Erythroblast (primary cell): Measurements from ENCODE around the gene GRIN2C.
"Not testable (repeated sequence)": the region's sequence is repeated elsewhere in the genome, so short reads cannot be mapped to it uniquely, and the experiment has no call there.

Experiments
- DNase-seq, 2 experiments: peaks; one replicate each; lab custom pipeline; 2025; lab: John Stamatoyannopoulos, UW
- GATA1 ChIP-seq: IDR thresholded peaks from 2 replicates; pipeline ENCODE4 v1.6.1; 2011; ENCODE audit warnings: low read depth, mild to moderate bottlenecking, control low read depth, low read length, moderate library complexity
- POLR2A ChIP-seq: IDR thresholded peaks from 2 replicates; pipeline ENCODE4 v1.6.1; 2011; ENCODE audit warnings: mild to moderate bottlenecking, low read length

GRIN2C gene

DNA sequence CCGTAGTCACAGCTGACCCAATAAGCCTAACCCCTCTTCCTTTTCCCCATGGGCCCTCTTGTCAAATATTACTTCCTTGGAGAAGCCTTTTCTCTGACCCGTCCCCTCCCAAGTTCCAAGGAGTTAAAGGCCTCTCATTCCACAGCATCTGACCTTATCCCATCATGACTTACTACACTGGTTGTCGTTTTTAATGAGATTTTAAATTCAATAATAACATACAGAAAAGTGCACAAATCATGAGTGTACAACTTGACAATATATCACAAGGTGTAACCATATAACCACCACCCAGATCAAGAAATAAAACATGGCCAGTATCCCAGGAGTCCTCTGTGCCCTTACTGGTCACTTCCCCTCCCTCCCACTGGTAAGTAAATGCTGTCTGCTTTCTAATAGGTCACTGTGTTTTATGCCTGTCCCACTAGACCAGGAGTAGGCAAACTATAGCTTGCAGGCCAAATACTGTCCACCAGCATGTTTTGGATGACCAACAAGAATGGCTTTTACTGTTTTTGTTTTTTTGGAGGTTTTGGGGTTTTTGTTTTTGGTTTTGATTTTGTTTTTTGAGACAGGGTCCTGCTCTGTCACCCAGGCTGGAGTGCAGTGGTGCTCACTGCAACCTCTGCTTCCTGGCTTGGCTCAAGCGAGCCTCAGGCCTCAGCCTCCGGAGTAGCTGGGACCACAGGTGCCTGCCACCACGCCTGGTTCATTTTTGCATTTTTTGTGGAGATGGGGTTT, 14.4 kb upstream of the GRIN2C start:
- DNase-seq: peak; percentile 72 to 76
- TF ChIP-seq GATA1 (no peak), POLR2A (no peak)

DNA sequence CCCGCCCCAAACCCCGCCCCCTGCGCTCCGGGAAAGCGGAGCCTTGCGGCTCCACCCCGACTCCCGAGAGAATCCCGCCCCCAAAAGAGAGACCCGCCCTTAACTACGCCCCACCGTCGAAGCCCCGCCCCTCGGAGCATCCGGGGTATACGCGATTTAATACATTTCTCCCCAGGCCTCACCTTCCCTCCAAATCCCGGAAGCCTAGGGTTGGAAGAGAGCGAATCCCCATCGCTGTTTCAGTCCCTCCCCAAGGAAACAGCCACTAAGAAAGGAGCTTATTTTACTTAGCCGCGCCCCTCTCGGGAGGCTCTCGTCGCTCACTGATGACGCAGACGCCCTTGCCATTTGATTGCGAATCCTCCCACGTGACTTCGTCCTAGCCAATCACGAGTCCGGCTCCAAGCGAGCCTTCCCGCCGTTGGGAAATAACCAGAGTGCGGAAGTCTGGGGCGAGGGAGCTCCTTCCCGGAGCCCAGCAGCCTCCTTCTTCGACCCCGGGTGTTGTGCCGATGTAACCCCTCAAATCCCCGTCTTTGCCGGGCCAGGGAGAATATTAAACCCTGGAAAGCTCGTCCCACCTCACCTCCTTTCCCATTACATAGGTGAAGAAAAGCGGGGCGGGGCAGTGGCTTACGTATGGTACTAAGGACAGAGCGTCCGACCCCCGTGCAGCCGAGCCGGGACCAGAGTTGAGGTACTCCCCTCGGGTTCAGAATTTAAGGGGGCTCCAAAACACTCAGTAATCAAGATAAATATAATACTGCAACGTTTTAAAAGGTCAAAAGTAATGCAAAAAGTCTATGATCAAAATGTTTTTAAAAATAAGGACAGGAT, 13.6 kb upstream of the GRIN2C start:
- TF ChIP-seq POLR2A (peak; percentile 98), GATA1 (no peak)
- peak; percentile 100 for DNase-seq

DNA sequence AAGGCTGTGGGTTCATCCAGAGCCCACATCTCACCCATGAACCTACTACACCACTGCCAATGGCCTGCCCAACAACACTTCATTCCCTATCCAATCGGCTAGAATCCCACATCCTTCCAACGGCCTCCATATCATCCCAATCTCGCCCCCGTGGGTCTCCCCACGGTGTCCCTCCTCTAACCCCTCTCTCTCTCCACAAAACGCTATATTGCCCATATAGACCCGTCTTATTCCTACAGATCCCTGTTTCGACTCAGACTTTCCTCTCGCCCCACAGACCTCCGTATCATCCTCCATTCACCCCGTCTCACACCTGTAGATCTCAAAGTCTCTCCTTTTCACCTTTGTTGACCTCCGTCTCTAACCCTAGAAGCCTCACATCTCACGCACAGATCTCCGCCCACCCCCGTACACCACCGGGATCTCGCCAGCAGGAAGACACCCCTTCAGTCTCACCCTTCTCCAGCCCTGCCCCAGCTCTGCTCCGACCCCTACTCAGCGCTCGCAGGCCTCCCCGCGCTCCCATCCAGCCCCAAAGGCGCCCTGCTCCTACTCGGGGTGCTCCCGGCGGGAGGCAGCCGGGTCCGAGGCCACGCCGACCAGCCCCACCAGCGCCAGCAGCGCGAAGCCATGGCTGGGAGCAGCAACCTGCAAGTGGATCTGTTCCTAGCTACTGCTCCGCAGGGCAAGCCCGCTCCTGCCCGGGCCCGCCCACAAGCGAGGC, 12.8 kb upstream of the GRIN2C start, which contains the start of gene FDXR:
Gene FDXR (minus strand): TSS at position 682 of the 724 bp plus-strand sequence. CDS start 50 bp downstream, at position 632.
- no peak for DNase-seq
- TF ChIP-seq GATA1 (no peak), POLR2A (no peak)

- TF ChIP-seq GATA1 (no peak), POLR2A (no peak)
- no peak for DNase-seq
Observed at GRCh38 chr17:74871356-74872076, 11.8 kb upstream of the GRIN2C start.

DNA sequence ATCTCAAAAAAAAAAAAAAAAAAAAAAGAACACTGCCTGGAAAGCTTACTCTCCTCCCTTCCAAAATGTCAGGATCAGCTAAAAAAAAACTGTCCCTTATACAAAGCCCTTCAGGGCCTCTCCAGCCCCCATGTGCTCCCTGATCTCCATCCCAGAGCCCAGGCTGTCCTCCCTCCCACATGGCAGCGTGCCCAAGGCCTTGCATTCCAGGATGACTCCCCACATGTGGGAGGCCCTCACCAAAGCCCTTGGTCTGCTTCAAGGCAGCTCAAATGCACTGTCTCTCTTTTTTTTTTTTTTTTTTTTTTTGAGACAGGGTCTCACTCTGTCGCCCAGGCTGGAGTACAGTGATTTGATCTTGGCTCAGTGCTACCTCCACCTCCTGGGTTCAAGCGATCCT, 10.8 kb upstream of the GRIN2C start:
- no peak for DNase-seq
- TF ChIP-seq GATA1 (no peak), POLR2A (no peak)

DNA sequence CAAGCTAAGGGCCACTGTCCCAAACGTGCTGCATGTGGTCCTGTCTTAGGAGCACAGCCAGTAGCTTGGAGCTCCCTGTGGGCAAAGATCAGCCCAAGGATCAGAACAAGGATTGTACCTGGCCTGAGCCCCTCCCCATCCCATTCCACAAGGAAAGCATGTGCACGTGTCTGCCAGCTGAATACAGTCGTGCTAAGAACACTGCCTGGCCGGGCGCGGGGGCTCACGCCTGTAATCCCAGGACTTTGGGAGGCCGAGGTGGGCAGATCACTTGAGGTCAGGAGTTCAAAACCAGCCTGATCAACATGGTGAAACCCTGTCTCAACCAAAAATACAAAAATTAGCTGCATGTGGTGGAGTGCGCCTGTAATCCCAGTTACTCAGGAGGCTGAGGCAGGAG, 10.3 kb upstream of the GRIN2C start:
- not testable (repeated sequence) for DNase-seq

DNA sequence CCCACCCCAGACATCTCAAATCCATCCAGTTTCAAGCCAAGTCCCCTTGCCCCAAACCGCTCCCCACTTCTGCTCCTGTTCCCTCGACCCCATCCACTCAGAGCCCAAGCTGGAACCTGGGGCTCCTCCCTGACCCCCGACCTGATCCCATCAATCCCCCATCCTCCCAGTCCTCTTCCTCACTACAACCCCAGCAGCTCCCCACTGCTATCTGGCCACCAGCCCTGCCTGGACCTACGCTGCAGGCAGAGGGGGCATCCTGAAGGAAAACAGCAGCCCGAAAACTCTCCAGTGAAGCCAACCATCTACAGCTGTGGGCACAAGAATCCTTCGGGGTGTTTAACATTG, 9.2 kb upstream of the GRIN2C start:
- no peak for DNase-seq
- TF ChIP-seq POLR2A: no peak
- no peak for TF ChIP-seq GATA1

DNA sequence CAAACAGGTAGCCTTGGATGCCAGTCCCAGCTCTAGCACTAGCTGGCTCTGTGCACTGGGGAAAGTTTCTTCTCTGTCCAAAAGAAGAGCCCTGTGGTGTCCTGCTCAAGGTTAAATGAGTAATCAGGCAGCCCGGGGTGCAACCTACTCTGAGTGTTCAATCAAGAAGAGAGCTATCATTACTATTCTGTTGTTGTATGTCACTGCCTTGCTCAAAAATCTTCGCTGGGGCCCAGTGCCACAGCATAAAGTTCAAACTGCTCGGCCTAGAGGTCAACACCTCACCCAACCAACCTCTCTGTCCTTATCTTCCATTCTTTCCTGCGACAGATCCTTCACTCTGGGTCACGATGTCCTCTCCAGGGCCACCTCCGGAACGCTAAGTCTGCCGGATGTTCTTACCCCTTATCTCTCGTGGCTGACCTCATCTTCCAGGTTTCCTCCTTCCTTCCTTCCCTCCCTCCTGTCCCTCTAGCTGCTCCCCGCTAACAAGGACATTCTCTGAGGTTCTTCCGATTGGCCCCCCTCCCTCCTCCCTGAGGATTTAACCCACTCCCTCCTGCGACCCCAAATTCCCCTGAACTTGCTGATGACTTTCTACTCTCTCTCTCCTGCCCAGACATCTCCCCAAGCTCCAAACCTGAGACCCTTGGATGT, 8.7 kb upstream of the GRIN2C start:
- TF ChIP-seq GATA1 (no peak), POLR2A (no peak)
- peak; percentile 35 to 40 for DNase-seq

GRCh38 chr17:74866198-74866835, 6.6 kb upstream of the GRIN2C start:
- DNase-seq: no peak
- TF ChIP-seq POLR2A (no peak), GATA1 (no peak)

DNA sequence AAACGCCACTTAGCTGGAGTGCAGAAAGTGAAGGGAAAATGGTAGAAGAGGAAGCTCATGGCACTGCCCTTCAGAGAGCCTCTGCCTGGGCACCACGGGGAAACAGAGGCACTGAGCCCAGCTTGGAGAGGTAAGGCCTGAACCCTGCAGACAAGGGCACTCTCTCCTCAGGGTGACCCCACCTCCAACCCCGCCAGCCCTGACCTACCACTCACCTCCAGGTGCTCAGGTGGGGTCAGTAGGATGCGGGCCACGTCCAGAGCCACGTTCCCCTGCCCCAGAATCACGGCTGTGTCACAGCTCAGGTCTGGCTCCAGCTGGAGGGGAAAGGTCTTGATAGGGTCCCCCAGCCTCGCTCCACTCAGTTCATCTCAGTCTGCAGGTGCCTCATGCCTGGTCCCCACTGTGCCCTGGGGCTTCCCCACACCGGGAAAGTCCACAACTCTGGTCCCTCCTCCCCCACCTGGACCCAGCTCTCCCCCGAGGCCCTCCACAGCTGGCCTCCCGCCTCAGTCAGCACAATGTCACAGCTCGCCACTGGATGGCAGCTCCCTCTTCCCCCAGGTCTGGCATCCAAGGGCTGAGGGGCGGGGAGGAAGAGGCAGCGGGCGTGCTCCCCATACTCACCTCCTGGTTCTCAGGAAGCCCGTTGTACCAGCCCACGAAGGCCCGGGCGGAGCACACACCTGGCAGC, 6.0 kb upstream of the GRIN2C start:
- no peak for DNase-seq

GRCh38 chr17:74864866-74865395, 5.2 kb upstream of the GRIN2C start:
- TF ChIP-seq GATA1 (no peak), POLR2A (no peak)

More for the DNA sequence above, 6.0 kb upstream of the GRIN2C start:
- no peak for TF ChIP-seq GATA1
- no peak for TF ChIP-seq POLR2A

More at GRCh38 chr17:74864866-74865395, 5.2 kb upstream of the GRIN2C start:
- peak; percentile 69 to 84 for DNase-seq
